ENCODE data around the gene SLC35B1. TPM values are rescaled to one million over a fixed set of nuclear protein-coding genes. Genes with fewer than 3 reads are reported as not detected.

Gene SLC35B1
- polyA plus RNA-seq, 1 of the 3 experiments (the other 2 are of a cell fraction) = 89.8 TPM

GRCh38 chr17:49670002-49670401, 37.8 kb downstream of the SLC35B1 start:
- Histone ChIP-seq H4K20me1 (ENCODE audit: insufficient read depth) (peaks cover 37% of the 10 kb centered on the region), H3K4me1 (ENCODE audit: control insufficient read depth in 1 of 2, insufficient read depth in 2 of 2, low read depth in 1 of 2, low read length in 1 of 2) (no peaks in the 10 kb centered on the region; a peak in 2 of 4 replicates), H3K9me3 (no peaks in the 10 kb centered on the region), H2AFZ (ENCODE audit: low read depth) (no peak overlapping the region), H3K4me3 (ENCODE audit: low read depth in 2 of 2, low read length in 1 of 2) (no peak overlapping the region), H3K4me2 (no peak overlapping the region), H3K9ac (no peak overlapping the region), H3F3A (replicated peaks; ENCODE audit: insufficient read depth) (peaks cover 9% of the 10 kb centered on the region), H3K9me2 (no peaks in the 10 kb centered on the region), H3K36me3 (replicated peaks in 1 of 2; ENCODE audit: control insufficient read depth in 1 of 2, insufficient read depth in 2 of 2, low read length in 1 of 2) (peaks cover 11 to 32% of the 10 kb centered on the region in 2 experiments), H3K27ac (ENCODE audit: low read depth in 2 of 2, low read length in 1 of 2) (no peak overlapping the region; a peak in 1 of 4 replicates), H3K27me3 (ENCODE audit: insufficient read depth) (no peaks in the 10 kb centered on the region), H3K79me2 (ENCODE audit: insufficient read depth) (peaks cover 98% of the 10 kb centered on the region)
- TF ChIP-seq RXRA (IDR thresholded peaks at IDR 0.05; ENCODE audit: borderline replicate concordance, low read depth) (no peak), TAF1 (IDR thresholded peaks at IDR 0.05; ENCODE audit: borderline replicate concordance, low read depth, low read length) (no peak), USF2 (IDR thresholded peaks at IDR 0.05; ENCODE audit: borderline replicate concordance, low read depth, low read length) (no peak), NFIC (IDR thresholded peaks at IDR 0.05; ENCODE audit: borderline replicate concordance) (no peak)
- WGBS (ENCODE audit: low lambda C conversion rate) = 98% methylated on average over 1 of the region's 1 CpG
- ChIA-PET CTCF (interaction anchor here (1.2 to 50.8 kb wide), 6 partner anchors 8 to 173 kb away, joined by 3 to 2107 read pairs (median 6); partner anchors contain the start of gene NXPH3), POLR2A (no interaction called here)
- no peak for DNase-seq

- Histone ChIP-seq H3K79me2 (ENCODE audit: insufficient read depth) (peaks cover 97% of the 10 kb centered on the region), H3K4me2 (no peak overlapping the region), H3K4me1 (ENCODE audit: control insufficient read depth in 1 of 2, insufficient read depth in 2 of 2, low read depth in 1 of 2, low read length in 1 of 2) (no peaks in the 10 kb centered on the region; a peak in 3 of 4 replicates), H2AFZ (ENCODE audit: low read depth) (no peak overlapping the region), H3K27ac (ENCODE audit: low read depth in 2 of 2, low read length in 1 of 2) (no peak overlapping the region), H3F3A (replicated peaks; ENCODE audit: insufficient read depth) (peaks cover 9% of the 10 kb centered on the region), H3K9me2 (no peaks in the 10 kb centered on the region), H3K9me3 (no peaks in the 10 kb centered on the region), H3K36me3 (replicated peaks in 1 of 2; ENCODE audit: control insufficient read depth in 1 of 2, insufficient read depth in 2 of 2, low read length in 1 of 2) (peaks cover 3 to 26% of the 10 kb centered on the region in 2 experiments), H4K20me1 (ENCODE audit: insufficient read depth) (peaks cover 36% of the 10 kb centered on the region), H3K4me3 (ENCODE audit: low read depth in 2 of 2, low read length in 1 of 2) (no peak overlapping the region), H3K9ac (no peak overlapping the region), H3K27me3 (ENCODE audit: insufficient read depth) (no peaks in the 10 kb centered on the region)
- WGBS (ENCODE audit: low lambda C conversion rate) = 97% methylated on average over 2 of the region's 2 CpGs
- ChIA-PET CTCF (interaction anchor here (1.2 kb wide), 1 partner anchor 48 kb away, joined by 3 read pairs; no protein-coding TSS in a partner anchor), POLR2A (no interaction called here)
- TF ChIP-seq PBX3 (IDR thresholded peaks at IDR 0.05) (no peak), CTCF (IDR thresholded peaks at IDR 0.05) (no peak), SMC3 (IDR thresholded peaks at IDR 0.05; ENCODE audit: low read depth, low read length) (no peak), RFX5 (IDR thresholded peaks at IDR 0.05; ENCODE audit: low read length) (no peak), TEAD4 (IDR thresholded peaks at IDR 0.05; ENCODE audit: borderline replicate concordance, insufficient read depth) (no peak), GABPA (IDR thresholded peaks at IDR 0.05; ENCODE audit: low read depth) (no peak), CHD2 (IDR thresholded peaks at IDR 0.05; ENCODE audit: low read length, partially characterized antibody) (no peak), FOSL2 (IDR thresholded peaks at IDR 0.05; ENCODE audit: borderline replicate concordance, low read depth) (no peak), MAX (IDR thresholded peaks at IDR 0.05; ENCODE audit: low read depth) (no peak)
- DNase-seq = no peak
Observed at GRCh38 chr17:49667854-49668253, 39.9 kb downstream of the SLC35B1 start.
